ENCODE data around the gene TBXA2R.

GRCh38 chr19:3580156-3580934 lies 26.3 kb downstream of the TBXA2R start:
- TF ChIP-seq CTCF (IDR thresholded peaks at IDR 0.05) (no peak), POLR2AphosphoS5 (IDR thresholded peaks at IDR 0.05) (peak in 2 of 3 donors; percentile 37 to 47), POLR2A (IDR thresholded peaks at IDR 0.05) (no peak)

All from transverse colon (tissue), 4 donors.